Ishikawa (cell line): ENCODE data around the gene DKK3.

Experiments
- EGR1 ChIP-seq: IDR thresholded peaks from 2 replicates; pipeline ENCODE4 v1.6.1; 2012
- EP300 ChIP-seq: IDR thresholded peaks from 2 replicates; pipeline ENCODE4 v1.6.1; 2012; ENCODE audit warnings: borderline replicate concordance
- FOXM1 ChIP-seq: IDR thresholded peaks from 2 replicates; pipeline ENCODE4 v1.6.1; 2012; ENCODE audit warnings: low read depth, borderline replicate concordance
- NFIC ChIP-seq: IDR thresholded peaks from 2 replicates; pipeline ENCODE4 v1.6.1; 2012
- RAD21 ChIP-seq: IDR thresholded peaks from 2 replicates; pipeline ENCODE4 v1.6.1; 2012; ENCODE audit warnings: low read depth
- TAF1 ChIP-seq: IDR thresholded peaks from 2 replicates; pipeline ENCODE4 v1.6.1; 2012; ENCODE audit warnings: low read depth, mild to moderate bottlenecking
- TEAD4 ChIP-seq: IDR thresholded peaks from 2 replicates; pipeline ENCODE4 v1.6.1; 2012
- TF ChIP-seq, protein P1 (sequence below): IDR thresholded peaks from 2 replicates; pipeline ENCODE4 v1.6.1; 2012; ENCODE audit warnings: low read depth, mild to moderate bottlenecking
- TF ChIP-seq, protein P2 (sequence below): IDR thresholded peaks from 2 replicates; pipeline ENCODE4 v1.6.1; 2012
- TF ChIP-seq, protein P3 (sequence below): IDR thresholded peaks from 2 replicates; pipeline ENCODE4 v1.6.1; 2012

DNA sequence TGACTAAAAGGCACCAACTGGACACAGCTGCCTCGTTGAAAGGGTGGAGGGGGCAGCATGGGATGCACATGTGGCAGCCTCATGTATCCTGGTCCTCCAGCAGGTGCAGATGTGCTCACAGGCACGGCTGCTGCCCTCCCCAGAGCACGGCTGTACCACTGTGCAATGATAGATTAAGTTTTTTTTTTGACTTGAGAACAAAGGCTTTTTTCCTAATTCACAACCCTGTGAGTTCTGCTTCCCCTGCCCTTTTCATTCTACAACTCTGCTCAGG, 11.4 kb downstream of the DKK3 start:
- TF ChIP-seq, protein P1, sequence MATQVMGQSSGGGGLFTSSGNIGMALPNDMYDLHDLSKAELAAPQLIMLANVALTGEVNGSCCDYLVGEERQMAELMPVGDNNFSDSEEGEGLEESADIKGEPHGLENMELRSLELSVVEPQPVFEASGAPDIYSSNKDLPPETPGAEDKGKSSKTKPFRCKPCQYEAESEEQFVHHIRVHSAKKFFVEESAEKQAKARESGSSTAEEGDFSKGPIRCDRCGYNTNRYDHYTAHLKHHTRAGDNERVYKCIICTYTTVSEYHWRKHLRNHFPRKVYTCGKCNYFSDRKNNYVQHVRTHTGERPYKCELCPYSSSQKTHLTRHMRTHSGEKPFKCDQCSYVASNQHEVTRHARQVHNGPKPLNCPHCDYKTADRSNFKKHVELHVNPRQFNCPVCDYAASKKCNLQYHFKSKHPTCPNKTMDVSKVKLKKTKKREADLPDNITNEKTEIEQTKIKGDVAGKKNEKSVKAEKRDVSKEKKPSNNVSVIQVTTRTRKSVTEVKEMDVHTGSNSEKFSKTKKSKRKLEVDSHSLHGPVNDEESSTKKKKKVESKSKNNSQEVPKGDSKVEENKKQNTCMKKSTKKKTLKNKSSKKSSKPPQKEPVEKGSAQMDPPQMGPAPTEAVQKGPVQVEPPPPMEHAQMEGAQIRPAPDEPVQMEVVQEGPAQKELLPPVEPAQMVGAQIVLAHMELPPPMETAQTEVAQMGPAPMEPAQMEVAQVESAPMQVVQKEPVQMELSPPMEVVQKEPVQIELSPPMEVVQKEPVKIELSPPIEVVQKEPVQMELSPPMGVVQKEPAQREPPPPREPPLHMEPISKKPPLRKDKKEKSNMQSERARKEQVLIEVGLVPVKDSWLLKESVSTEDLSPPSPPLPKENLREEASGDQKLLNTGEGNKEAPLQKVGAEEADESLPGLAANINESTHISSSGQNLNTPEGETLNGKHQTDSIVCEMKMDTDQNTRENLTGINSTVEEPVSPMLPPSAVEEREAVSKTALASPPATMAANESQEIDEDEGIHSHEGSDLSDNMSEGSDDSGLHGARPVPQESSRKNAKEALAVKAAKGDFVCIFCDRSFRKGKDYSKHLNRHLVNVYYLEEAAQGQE = no peak
- TF ChIP-seq EP300 = no peak
- TF ChIP-seq RAD21 = no peak
- no peak for TF ChIP-seq EGR1
- TF ChIP-seq, protein P2, sequence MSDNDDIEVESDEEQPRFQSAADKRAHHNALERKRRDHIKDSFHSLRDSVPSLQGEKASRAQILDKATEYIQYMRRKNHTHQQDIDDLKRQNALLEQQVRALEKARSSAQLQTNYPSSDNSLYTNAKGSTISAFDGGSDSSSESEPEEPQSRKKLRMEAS = no peak
- TF ChIP-seq TEAD4 = no peak
- no peak for TF ChIP-seq TAF1
- TF ChIP-seq, protein P3, sequence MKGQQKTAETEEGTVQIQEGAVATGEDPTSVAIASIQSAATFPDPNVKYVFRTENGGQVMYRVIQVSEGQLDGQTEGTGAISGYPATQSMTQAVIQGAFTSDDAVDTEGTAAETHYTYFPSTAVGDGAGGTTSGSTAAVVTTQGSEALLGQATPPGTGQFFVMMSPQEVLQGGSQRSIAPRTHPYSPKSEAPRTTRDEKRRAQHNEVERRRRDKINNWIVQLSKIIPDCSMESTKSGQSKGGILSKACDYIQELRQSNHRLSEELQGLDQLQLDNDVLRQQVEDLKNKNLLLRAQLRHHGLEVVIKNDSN = no peak
- no peak for TF ChIP-seq FOXM1
- TF ChIP-seq NFIC = no peak
